GM21717 (cell line): ENCODE data around the gene BACH1.
"Not testable (repeated sequence)": the region's sequence is repeated elsewhere in the genome, so short reads cannot be mapped to it uniquely, and the experiment has no call there.

Source experiments
- ATAC-seq: cut with Tn5 transposase; IDR thresholded peaks from one replicate; pipeline ENCODE4 v1.9.1; 2021; ENCODE audit warnings: mild to moderate bottlenecking, moderate library complexity; ENCODE audit not compliant: unreplicated experiment

BACH1 gene

DNA sequence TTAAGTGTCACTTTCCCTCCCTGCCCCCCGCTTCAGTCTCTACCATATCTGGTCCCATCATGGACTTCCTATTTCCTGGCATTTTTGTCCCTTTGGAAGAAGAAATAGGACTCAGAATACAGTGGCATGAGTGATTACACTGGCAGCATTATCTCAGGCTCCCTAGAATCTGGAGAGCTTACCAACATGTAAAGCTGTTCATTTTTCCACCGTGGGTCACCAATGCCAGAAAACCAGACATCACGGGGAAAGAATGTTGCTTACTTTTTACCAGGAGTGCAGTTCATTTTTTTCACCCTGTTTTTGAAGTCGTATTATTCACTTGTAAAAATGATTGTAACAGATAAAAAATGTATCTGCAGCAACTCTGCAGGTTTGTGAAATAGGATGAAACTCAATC is 44.8 kb downstream of the BACH1 start:
- ATAC-seq, result no peak

GRCh38 chr21:29346281-29346680 is 47.6 kb downstream of the BACH1 start:
- no peak for ATAC-seq

DNA sequence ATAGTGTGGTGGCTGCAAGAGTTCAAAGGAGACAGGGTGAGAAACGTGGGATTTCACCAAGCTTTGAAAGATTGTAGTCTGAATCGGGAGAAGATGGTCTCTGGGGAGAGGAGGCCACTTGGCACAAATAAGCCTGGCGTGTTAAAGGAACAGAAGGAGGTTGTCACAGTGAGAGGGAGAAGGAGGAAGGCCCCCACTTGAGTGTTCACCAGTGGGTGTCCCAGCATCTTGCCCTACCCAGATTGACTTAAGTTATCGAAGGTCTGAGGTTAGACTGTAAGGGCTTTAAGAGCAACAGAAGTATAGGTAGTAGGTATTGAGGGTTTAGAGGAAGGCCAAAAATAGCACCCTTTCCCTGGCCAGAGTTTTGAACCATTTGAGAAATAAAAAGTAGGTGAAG is 48.0 kb downstream of the BACH1 start:
- no peak for ATAC-seq

- ATAC-seq, result no peak
Observed at GRCh38 chr21:29347274-29347681, 48.6 kb downstream of the BACH1 start.

GRCh38 chr21:29349702-29350101 is 51.0 kb downstream of the BACH1 start:
- no peak for ATAC-seq

GRCh38 chr21:29350246-29350779 is 51.6 kb downstream of the BACH1 start:
- no peak for ATAC-seq

- ATAC-seq, result no peak
Observed at GRCh38 chr21:29351691-29352090, 53.0 kb downstream of the BACH1 start.

DNA sequence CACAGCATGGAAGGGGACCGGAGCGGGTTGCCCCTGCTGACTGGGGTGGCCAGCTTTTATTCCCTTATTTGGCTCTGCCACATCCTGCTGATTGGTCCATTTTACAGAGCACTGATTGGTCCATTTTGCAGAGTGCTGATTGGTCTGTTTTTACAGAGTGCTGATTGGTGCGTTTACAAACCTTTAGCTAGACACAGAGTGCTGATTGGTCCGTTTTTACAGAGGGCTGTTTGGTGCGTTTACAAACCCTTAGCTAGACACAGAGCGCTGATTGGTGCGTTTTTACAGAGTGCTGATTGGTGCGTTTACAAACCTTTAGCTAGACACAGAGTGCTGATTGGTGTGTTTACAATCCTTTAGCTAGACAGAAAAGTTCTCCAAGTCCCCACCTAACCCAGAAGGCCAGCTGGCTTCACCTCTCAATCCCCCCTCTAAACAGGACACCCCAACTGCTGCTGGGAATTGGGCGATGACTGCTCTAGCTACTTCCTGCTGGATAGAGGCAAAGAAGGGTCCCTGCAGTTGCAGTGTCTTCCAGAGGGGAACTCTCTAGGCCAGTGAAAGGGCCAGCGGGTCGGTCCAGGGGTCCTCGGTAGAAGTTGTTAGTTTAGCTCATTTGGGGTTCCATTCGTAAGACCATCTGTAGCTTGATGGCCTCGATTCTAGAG is 56.5 kb downstream of the BACH1 start:
- not testable (repeated sequence) for ATAC-seq

DNA sequence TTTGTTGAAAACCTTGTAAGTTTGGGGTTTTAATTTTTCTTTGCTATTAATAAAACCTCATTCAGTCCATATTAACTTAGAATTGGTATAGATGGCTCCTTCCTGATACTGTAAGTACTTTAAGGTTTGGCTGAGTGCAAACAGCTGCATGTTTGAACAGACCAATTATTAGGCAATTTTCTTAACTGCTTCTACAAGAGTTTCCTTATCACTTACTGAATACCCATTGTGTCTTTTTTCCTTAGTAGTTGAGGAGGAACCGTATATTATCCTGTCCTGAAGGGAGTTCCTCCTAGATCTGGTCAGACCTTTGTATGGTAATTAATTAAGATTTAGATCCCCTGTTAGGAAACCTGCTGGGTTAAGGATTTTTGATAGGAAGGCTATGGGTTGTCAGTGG is 57.6 kb downstream of the BACH1 start:
- ATAC-seq, result not testable (repeated sequence)

- not testable (repeated sequence) for ATAC-seq
Observed at GRCh38 chr21:29356810-29357209, 58.1 kb downstream of the BACH1 start.

DNA sequence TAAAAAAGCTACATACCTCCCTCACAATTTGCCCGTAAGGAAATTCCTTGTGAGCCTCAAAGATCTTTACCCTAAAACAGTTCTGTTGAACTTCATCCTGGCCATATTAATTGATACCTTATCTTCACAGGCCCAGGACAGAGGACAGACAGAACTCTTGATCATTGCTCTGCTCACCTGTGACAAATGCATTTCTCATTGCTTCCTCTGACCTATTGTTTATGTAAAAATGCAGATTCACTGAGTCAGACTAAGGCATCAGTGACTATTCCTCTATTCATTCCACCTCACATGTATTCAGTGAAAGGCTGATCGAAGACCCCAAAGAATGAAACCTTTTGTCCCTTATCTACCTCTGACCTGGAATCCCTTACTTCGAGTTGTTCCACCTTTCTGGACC is 61.0 kb downstream of the BACH1 start:
- no peak for ATAC-seq

GRCh38 chr21:29360799-29361765 is 62.4 kb downstream of the BACH1 start:
- no peak for ATAC-seq

DNA sequence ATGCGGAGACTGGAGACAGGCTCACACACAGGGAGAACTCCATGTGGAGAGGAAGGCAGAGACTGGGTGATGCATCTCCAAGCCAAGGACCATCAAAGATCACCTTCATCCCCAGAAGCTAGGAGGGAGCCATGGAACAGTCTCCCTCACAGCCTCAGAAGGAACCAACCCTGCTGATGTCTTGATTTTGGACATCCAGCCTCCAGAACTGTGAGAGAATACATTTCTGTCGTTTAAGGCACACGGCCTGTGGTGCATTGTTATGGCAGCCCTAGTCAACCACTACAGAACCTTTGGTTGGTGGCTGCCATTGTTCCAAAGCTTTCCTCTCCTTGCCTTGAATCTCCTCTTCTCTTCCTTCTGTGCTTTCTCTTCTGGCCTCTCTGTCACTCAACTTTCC is 64.0 kb downstream of the BACH1 start:
- ATAC-seq, result no peak

GRCh38 chr21:29365661-29366265 is 67.0 kb downstream of the BACH1 start:
- ATAC-seq, result no peak

DNA sequence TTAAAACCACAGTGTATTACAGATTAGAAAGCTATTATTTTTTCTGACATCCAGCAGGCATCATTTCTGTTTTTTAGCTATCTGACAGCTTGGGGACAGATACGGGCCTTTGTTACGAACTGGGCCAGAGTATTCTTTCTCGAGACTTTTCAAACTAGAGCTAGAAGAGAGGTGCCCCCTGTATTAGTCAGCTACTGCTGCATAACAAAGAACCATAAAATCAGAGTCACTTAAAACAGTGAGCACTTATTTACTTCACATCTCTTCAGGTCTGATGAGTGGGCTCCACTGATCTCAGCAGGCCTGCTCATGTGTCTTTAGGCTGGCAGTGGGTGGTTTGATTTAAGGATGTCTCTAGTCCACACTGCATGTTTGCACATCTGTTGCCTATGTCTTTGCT is 67.8 kb downstream of the BACH1 start:
- no peak for ATAC-seq

DNA sequence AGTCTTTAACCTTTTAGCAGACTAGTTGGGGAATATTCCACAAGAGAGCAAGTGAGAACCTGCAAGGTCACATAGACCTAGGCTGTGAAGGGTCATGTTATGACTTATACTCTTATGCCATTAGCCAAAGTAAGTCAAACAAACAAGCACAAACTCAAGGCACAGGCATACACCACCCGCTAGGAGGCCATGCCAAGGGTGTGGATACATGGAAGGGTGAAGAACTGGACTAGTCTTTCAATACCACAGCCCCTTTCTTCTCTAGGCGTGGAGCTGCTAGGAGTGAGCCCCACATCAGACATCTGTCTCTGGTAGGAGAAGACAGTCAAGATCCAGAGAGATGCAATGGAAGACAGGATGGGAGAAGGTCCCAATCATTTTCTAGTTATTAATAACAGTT is 68.6 kb downstream of the BACH1 start:
- no peak for ATAC-seq

DNA sequence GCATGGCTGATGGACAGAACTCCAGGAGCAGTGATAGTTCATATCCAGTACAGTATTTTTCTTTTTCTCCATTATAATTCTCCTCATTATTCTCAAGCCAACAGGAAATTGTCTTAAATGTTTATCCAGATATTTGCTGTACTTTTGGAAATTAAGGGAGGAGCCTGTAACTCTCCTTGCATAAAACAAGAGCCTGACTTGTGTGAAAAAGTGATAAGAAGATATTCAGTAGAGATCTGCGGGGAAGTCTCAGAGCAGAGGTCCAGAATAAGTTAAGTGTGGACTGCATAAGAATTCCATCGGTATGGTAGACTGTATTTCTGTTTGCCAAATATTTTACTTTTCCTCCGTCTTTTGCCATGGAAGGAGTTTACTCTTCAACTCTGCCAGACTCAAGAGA is 70.2 kb downstream of the BACH1 start:
- ATAC-seq, result no peak

- no peak for ATAC-seq
Observed at GRCh38 chr21:29371464-29371863, 72.7 kb downstream of the BACH1 start.

GRCh38 chr21:29372063-29372802 is 73.5 kb downstream of the BACH1 start:
- peak; percentile 69 for ATAC-seq

- ATAC-seq, result no peak
Observed at GRCh38 chr21:29374481-29374880, 75.8 kb downstream of the BACH1 start.

GRCh38 chr21:29376556-29376955 is 77.8 kb downstream of the BACH1 start:
- peak; percentile 68 for ATAC-seq
